Activated CD4-positive, alpha-beta T cell treated with anti-CD3 and anti-CD28 coated beads, Interleukin-2, amount 10 ng/mL, durations not matched to agents 7 days and 5 days (primary cell): Measurements from ENCODE around the gene HBEGF. TPM values are rescaled to one million over a fixed set of nuclear protein-coding genes. Genes with fewer than 3 reads are reported as not detected.
A peak's percentile ranks its signal among the peaks of the same experiment; 100 is the strongest.

ENCODE experiments used
- CTCF ChIA-PET: fragments of 350-600 bp; sonication (Branson Sonifier 250); formaldehyde crosslinking; loops from one replicate; lab custom pipeline; 2021; ENCODE audit warnings: antibody characterized with exemption; lab: Charles Lee
- POLR2A ChIA-PET: fragments of 350-600 bp; sonication (Branson Sonifier 250); formaldehyde crosslinking; loops from one replicate; lab custom pipeline; 2021; ENCODE audit warnings: antibody characterized with exemption; lab: Charles Lee
- DNase-seq: peaks from one replicate; pipeline ENCODE4 v3.0.0-alpha.2; 2020
- H3K27ac Mint-ChIP-seq: one replicate; pipeline ENCODE4 v1.8.0; 2021; ENCODE audit warnings: mild to moderate bottlenecking, moderate library complexity, mixed read lengths
- H3K27me3 Mint-ChIP-seq: one replicate; pipeline ENCODE4 v1.8.0; 2021; ENCODE audit warnings: mixed read lengths
- H3K36me3 Mint-ChIP-seq: one replicate; pipeline ENCODE4 v1.8.0; 2021; ENCODE audit warnings: low read depth, mixed read lengths
- H3K4me1 Mint-ChIP-seq: one replicate; pipeline ENCODE4 v1.8.0; 2021; ENCODE audit warnings: mixed read lengths
- H3K4me3 Mint-ChIP-seq: one replicate; pipeline ENCODE4 v1.8.0; 2021; ENCODE audit warnings: mild to moderate bottlenecking, moderate library complexity, mixed read lengths
- H3K9me3 Mint-ChIP-seq: one replicate; pipeline ENCODE4 v1.8.0; 2021; ENCODE audit warnings: mixed read lengths
- total RNA-seq, 2 experiments: library from RNA; stranded (reverse); gene quantifications; one replicate each; pipeline ENCODE4 v1.2.3, GENCODE V29; 2021

HBEGF gene
- total RNA-seq, 2 experiments from 2014 or later = 13.7 to 15.4 TPM

DNA sequence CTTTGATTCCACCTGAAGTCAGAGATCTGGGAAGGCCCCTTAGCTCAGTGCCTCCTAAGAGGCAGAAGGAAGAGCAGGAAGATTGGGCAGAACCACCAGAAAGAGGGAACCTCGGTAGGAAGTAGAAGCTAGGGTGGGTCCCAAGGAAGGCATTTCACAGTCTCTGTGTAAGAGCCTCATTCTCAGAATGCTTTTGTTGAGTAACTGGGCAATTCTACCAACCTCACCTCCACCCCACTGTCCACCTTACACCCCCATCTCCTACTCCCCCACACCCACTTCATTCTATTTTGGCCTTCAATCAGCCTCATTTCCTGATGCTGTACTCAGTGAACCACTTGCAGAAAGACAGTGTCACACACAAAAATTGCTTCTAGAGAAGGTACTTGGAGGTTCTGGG is 3.5 kb downstream of the HBEGF start:
- DNase-seq = no peak
- peaks cover 79% of the 10 kb centered on the region for H3K4me1 Mint-ChIP-seq
- H3K27ac Mint-ChIP-seq = peak overlapping the region; percentile 98
- ChIA-PET CTCF (interaction anchor here (1.0 to 9.1 kb wide), 5 partner anchors 9 to 103 kb away, joined by 3 to 88 read pairs (median 7); no protein-coding TSS in a partner anchor), POLR2A (interaction anchor here (1.5 kb wide), 1 partner anchor 98 kb away, joined by 7 read pairs; no protein-coding TSS in a partner anchor)
- no peaks in the 10 kb centered on the region for H3K27me3 Mint-ChIP-seq
- no peaks in the 10 kb centered on the region for H3K9me3 Mint-ChIP-seq
- H3K36me3 Mint-ChIP-seq = peaks cover 57% of the 10 kb centered on the region
- peak overlapping the region; percentile 85 for H3K4me3 Mint-ChIP-seq

DNA sequence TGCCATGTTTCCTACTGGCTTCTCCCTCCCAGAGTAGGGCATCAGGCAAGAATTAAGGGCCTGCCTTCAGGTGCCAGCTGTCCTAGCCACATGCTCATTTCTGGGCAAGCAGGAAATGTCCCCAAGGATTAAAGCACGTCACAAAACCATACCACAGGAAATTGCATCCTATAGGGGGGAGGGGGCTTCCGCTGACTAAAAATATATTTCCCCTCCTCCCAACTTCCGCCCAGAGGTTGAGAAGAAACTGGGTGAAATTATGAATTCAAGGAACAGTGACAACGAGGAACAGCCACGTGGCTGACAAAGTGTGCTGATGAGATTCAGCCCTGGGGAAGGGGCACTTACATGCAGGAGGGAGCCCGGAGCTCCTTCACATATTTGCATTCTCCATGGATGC is 4.1 kb downstream of the HBEGF start:
- peak; percentile 69 for DNase-seq
- H3K9me3 Mint-ChIP-seq = no peaks in the 10 kb centered on the region
- peaks cover 57% of the 10 kb centered on the region for H3K36me3 Mint-ChIP-seq
- CTCF ChIA-PET = interaction anchor here (0.6 to 9.1 kb wide), 6 partner anchors 9 to 102 kb away, joined by 3 to 88 read pairs (median 6); no protein-coding TSS in a partner anchor
- H3K4me3 Mint-ChIP-seq = peak overlapping the region; percentile 85
- H3K27me3 Mint-ChIP-seq = no peaks in the 10 kb centered on the region
- POLR2A ChIA-PET = interaction anchor here (1.5 kb wide), 1 partner anchor 98 kb away, joined by 7 read pairs; no protein-coding TSS in a partner anchor
- peak overlapping the region; percentile 98 for H3K27ac Mint-ChIP-seq
- H3K4me1 Mint-ChIP-seq = peaks cover 79% of the 10 kb centered on the region

DNA sequence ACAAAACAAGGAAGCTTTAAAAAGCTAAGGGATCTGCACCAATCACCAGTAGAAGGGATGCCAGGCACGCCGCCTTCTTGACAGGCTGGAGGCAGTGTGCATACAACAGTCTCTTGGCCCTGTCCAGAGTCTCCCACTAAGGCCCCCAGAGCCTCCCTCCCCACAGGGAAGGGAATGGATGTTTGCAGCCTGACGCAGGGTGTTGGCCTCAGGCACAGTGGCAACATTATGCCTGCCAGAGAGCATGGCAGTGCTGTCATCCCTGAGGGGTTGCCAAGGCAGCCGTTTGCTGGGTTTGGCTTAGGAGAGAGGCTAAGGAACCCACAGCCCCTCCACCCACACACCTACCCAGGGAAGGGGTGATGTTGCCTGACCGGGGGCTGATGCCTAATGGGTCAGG is 4.8 kb downstream of the HBEGF start:
- H3K36me3 Mint-ChIP-seq = peaks cover 60% of the 10 kb centered on the region
- POLR2A ChIA-PET = no interaction called here
- H3K4me1 Mint-ChIP-seq = peaks cover 76% of the 10 kb centered on the region

DNA sequence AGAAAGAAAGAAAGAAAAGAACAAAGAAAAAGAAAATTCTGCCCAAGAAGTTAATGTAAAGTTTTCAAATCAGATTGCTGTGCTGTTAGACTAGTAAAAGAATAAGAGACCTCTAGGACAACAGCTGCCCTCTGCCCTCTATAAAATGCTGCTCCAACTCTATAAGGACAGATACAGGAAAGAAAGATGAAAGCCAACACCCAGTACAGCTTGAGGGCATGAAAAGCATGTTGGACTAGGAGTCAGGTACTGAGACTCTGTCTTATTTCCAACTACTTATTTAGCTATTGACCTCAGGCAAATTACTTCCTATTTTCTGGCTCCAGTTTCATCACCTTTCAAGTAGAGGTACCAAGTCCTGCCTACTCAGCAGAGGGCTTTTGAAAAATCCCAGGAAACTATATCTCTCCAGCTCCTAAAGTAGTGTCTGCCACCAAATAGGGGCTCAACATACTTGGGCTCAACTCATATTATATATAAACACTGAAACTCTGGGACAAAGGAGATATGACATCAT is 5.7 kb downstream of the HBEGF start:
- Mint-ChIP-seq H3K27ac (peak overlapping the region; percentile 98), H3K27me3 (no peaks in the 10 kb centered on the region), H3K4me1 (peaks cover 83% of the 10 kb centered on the region), H3K4me3 (peak overlapping the region; percentile 85), H3K36me3 (peaks cover 69% of the 10 kb centered on the region), H3K9me3 (no peaks in the 10 kb centered on the region)
- ChIA-PET POLR2A (no interaction called here), CTCF (interaction anchor here (0.8 to 1.2 kb wide), 6 partner anchors 9 to 89 kb away, joined by 3 to 5 read pairs (median 4); no protein-coding TSS in a partner anchor)
- DNase-seq = no peak

More for the DNA sequence above, 4.8 kb downstream of the HBEGF start:
- Mint-ChIP-seq H3K9me3 (no peaks in the 10 kb centered on the region), H3K27me3 (no peaks in the 10 kb centered on the region), H3K4me3 (peak overlapping the region; percentile 85), H3K27ac (peak overlapping the region; percentile 98)
- CTCF ChIA-PET = interaction anchor here (1.1 to 9.1 kb wide), 4 partner anchors 8 to 102 kb away, joined by 4 to 88 read pairs (median 6); no protein-coding TSS in a partner anchor
- DNase-seq = no peak

DNA sequence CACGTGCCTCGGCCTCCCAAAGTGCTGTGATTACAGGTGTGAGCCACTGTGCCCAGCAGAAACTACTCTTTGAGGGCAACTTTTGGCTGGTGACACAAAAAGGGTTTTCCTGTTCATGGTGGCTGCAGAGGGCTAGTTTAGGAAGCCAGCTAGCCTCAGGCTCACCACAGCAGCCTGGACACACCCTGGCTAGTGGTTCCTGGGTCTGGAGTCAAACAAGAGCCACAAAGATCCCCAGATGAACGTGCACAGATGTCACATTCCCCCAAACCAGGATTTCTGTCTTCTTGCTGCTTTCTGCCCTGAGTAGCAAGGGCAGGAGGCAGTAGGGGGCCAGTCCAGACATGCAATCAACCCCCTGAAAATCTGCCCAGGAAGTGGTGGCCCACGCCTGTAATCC is 6.8 kb downstream of the HBEGF start:
- Mint-ChIP-seq H3K27me3 (no peaks in the 10 kb centered on the region), H3K27ac (peak overlapping the region; percentile 54), H3K36me3 (peaks cover 68% of the 10 kb centered on the region), H3K4me3 (peak overlapping the region; percentile 10), H3K4me1 (peaks cover 78% of the 10 kb centered on the region), H3K9me3 (no peaks in the 10 kb centered on the region)
- ChIA-PET POLR2A (no interaction called here), CTCF (interaction anchor here (1.1 kb wide), 1 partner anchor 13 kb away, joined by 3 read pairs; no protein-coding TSS in a partner anchor)
- no peak for DNase-seq

DNA sequence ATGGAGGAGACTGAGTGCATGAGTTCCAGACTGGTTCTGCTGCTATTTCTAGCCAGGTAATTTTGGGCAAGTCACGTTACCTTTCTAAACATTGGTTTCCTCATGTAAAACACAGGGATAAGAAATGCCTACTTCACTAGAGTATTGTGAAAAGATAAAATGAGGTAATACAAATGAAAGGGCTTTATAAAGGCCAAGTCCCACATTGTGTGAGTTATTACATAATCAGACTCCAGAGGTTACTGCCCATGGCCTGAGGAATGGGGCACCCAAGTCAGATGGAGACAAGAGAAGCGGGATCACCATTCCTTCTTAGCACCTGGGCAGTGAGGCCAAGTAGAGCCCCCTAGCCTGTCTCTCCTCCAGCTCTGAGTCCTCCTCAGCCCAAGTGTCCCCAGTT is 7.5 kb downstream of the HBEGF start:
- Mint-ChIP-seq H3K4me1 (peaks cover 71% of the 10 kb centered on the region), H3K9me3 (no peaks in the 10 kb centered on the region), H3K36me3 (peaks cover 66% of the 10 kb centered on the region), H3K4me3 (no peak overlapping the region), H3K27ac (peak overlapping the region; percentile 74), H3K27me3 (no peaks in the 10 kb centered on the region)
- DNase-seq = no peak
- ChIA-PET POLR2A (no interaction called here), CTCF (interaction anchor here (3.3 kb wide), 1 partner anchor 18 kb away, joined by 14 read pairs; no protein-coding TSS in a partner anchor)

DNA sequence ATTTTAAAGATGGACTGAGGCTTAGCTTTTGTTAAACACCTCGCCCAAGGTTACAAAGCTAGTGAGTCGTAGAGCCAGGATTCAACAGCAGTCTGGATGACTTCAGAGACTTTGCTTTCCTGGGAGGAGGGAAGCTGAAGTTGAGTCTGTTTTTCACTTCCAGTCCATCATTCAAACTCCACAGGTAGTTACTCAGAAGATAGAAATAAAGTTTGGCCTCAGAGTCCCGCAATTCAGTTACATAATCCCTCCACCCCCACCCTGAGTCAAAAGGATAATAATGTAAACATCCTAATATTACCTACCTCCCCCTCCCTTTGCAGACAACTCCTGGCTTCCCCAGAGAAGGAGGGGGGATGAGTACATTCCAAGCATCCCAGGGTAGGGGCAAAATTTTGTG is 8.1 kb downstream of the HBEGF start:
- Mint-ChIP-seq H3K27me3 (no peaks in the 10 kb centered on the region), H3K36me3 (peaks cover 65% of the 10 kb centered on the region), H3K4me1 (peaks cover 65% of the 10 kb centered on the region), H3K4me3 (no peak overlapping the region), H3K9me3 (no peaks in the 10 kb centered on the region), H3K27ac (peak overlapping the region; percentile 19)
- DNase-seq = no peak
- ChIA-PET CTCF (interaction anchor here (0.9 to 3.3 kb wide), 3 partner anchors 14 to 17 kb away, joined by 3 to 14 read pairs (median 6); no protein-coding TSS in a partner anchor), POLR2A (no interaction called here)

DNA sequence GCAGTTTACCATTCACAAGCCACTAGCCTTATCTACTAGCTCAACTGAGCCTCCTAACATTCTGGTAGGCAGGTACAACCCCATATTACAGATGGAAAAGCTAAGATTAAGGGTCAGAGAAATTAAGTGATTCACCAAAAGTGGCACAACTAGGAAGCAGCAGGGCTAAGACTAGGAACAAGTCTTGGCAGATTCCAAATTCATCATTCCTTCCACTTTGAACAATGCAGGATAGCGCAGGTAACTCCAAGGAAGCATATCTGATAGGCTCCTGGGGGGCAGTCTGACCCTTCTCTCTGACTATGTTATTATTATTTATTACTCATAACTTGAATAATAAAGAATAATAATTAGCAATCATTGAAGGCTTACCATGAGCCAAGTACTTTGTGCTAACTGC is 8.5 kb downstream of the HBEGF start:
- Mint-ChIP-seq H3K27me3 (no peaks in the 10 kb centered on the region), H3K27ac (peak overlapping the region; percentile 7), H3K4me1 (peaks cover 60% of the 10 kb centered on the region), H3K9me3 (no peaks in the 10 kb centered on the region), H3K4me3 (no peak overlapping the region), H3K36me3 (peaks cover 65% of the 10 kb centered on the region)
- ChIA-PET CTCF (interaction anchor here (0.9 to 3.8 kb wide), 4 partner anchors 9 to 18 kb away, joined by 3 to 21 read pairs (median 10); partner anchors contain the start of gene HBEGF), POLR2A (no interaction called here)
- DNase-seq = no peak

DNA sequence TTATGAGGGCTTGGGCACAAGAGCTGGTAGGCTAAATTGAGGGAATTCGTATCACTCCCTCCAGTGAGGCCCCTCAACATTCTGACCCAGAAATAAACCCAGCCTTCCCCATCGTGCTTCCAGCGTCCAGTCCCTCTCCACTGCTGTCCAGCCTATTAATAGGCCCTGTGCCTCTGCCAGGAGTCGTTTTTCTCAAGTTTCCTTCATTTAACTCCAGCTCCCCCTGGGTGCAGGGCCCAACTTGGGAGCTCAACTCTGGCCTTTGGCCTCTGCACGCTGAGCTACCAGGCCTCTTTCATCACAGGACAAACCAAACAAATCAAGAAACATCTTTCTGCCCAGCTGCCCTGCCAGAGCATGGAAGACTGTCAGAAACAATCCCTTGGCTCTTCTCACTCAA is 10.0 kb downstream of the HBEGF start:
- DNase-seq = no peak
- ChIA-PET CTCF (interaction anchor here (0.6 to 3.8 kb wide), 8 partner anchors 9 to 582 kb away, joined by 3 to 21 read pairs (median 4); partner anchors contain the start of gene HBEGF), POLR2A (no interaction called here)
- H3K27me3 Mint-ChIP-seq = no peaks in the 10 kb centered on the region
- peaks cover 46% of the 10 kb centered on the region for H3K4me1 Mint-ChIP-seq
- H3K27ac Mint-ChIP-seq = peak overlapping the region; percentile 17
- H3K36me3 Mint-ChIP-seq = peaks cover 61% of the 10 kb centered on the region
- H3K4me3 Mint-ChIP-seq = no peak overlapping the region
- H3K9me3 Mint-ChIP-seq = no peaks in the 10 kb centered on the region

DNA sequence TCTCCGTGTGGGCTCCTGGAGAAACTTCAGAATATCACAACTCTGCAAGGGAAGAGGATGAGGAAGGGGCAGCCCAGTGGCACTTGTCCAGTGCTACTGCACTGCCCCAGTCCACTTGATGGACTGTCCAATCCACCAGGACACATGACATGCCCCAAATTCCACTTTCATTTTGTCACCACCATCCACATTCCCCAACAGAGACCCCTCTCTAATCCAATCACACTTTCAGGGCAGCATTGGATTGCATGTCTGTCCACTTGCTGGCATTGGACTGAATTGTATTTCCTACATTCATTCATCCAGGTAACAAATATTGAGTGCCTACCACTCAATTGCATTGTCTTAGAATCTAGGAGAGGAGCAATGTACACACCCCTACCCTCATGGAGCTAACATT is 14.8 kb downstream of the HBEGF start:
- ChIA-PET POLR2A (no interaction called here), CTCF (interaction anchor here (0.7 to 2.5 kb wide), 2 partner anchors 15 to 87 kb away, joined by 4 to 8 read pairs; partner anchors contain the start of gene HBEGF)
- H3K4me3 Mint-ChIP-seq = no peak overlapping the region
- peaks cover 11% of the 10 kb centered on the region for H3K4me1 Mint-ChIP-seq
- no peaks in the 10 kb centered on the region for H3K9me3 Mint-ChIP-seq
- H3K27me3 Mint-ChIP-seq = no peaks in the 10 kb centered on the region
- no peak overlapping the region for H3K27ac Mint-ChIP-seq
- DNase-seq = no peak
- peaks cover 37% of the 10 kb centered on the region for H3K36me3 Mint-ChIP-seq

DNA sequence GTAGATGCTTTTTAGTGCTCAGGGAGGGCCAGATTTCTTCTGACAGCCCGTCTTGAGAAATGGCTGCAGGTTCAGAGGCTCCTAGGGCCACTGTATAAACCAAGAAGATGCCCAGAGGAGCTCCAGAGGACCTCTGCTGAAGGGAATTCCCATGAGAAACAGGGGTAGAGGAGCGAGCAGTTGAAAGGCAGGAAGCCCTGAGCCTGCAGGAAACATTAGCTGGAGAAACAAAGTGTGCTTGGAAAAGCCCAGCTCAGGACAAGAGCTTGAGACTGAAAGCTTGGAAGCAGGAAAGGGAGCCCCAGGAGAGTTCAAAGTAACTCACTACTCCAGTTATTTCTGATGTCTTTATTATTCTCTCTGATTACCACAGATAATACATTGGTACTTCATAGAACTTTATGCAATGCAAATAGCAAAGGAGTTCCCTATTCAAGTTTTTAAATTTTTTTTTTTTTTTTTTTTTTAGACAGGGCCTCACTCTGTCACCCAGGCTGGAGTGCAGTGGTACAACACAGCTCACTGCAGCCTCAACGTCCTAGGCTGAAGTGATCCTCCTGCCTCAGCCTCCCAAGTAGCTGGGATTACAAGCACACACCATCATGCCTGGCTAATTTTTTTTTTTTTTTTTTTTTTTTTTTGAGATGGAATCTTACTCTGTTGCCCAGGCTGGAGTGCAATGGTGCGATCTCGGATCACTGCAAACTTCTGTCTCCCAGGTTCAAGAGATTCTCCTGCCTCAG is 16.5 kb downstream of the HBEGF start:
- ChIA-PET CTCF (interaction anchor here (0.6 to 1.5 kb wide), 7 partner anchors 13 to 1197 kb away, joined by 3 to 8 read pairs (median 4); partner anchors contain the start of gene HBEGF), POLR2A (no interaction called here)
- Mint-ChIP-seq H3K9me3 (no peaks in the 10 kb centered on the region), H3K4me3 (no peak overlapping the region), H3K36me3 (peaks cover 26% of the 10 kb centered on the region), H3K27me3 (peaks cover 3% of the 10 kb centered on the region), H3K4me1 (no peaks in the 10 kb centered on the region), H3K27ac (no peak overlapping the region)
- DNase-seq = no peak

DNA sequence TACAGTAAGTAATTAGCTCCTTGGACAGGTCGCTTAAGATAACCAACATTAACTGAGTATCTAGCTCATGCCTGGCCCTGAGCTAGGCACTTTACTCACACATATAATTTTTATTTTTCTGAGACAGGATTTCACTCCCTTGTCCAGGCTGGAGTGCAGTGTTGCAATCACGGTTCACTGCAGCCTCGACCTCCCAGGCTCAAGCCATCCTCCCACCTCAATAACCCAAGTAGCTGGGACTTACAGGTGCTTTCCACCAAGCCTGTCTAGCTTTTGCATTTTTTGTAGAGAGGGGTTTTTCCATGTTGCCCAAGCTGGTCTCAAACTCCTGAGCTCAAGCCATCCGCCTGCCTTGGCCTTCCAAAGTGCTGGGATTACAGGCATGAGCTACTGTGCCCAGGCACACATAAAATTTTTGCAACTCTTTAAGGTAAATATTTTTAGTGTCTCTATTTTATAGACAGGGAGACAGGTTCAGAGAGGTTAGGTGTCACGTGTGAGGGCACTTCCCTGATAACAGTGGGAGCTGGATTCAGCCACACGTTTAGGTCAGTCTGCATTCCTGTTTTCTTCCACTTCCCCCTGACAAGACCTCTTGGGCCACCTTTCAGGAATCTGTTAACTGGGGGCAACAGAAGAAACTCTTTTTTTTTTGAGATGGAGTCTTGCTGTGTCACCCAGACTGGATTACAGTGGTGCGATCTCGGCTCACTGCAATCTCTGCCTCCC is 18.2 kb downstream of the HBEGF start:
- Mint-ChIP-seq H3K4me1 (no peaks in the 10 kb centered on the region), H3K4me3 (no peak overlapping the region), H3K9me3 (no peaks in the 10 kb centered on the region), H3K36me3 (peaks cover 15% of the 10 kb centered on the region), H3K27me3 (peaks cover 3% of the 10 kb centered on the region), H3K27ac (no peak overlapping the region)
- no peak for DNase-seq
- POLR2A ChIA-PET = no interaction called here
- CTCF ChIA-PET = interaction anchor here (0.9 to 1.4 kb wide), 6 partner anchors 8 to 84 kb away, joined by 3 to 8 read pairs (median 4); no protein-coding TSS in a partner anchor
